ENCODE results near the gene POC1A. TPM values are rescaled to one million over a fixed set of nuclear protein-coding genes. Genes with fewer than 3 reads are reported as not detected.
"Not testable (repeated sequence)": the region's sequence is repeated elsewhere in the genome, so short reads cannot be mapped to it uniquely, and the experiment has no call there.

The POC1A gene
- total RNA-seq, 4 donors from 2014 or later: 0.84 to 3.1 (median 2.4) TPM

GRCh38 chr3:52171514-52172261 lies 17.5 kb upstream of the POC1A start:
- DNase-seq (ENCODE audit: low spot score in 2 of 2): no peak
- Histone ChIP-seq H3K36me3 (no peaks in the 10 kb centered on the region), H3K4me3 (no peak overlapping the region), H3K9me3 (no peaks in the 10 kb centered on the region), H3K27me3 (no peaks in the 10 kb centered on the region), H3K27ac (no peak overlapping the region), H3K4me1 (no peaks in the 10 kb centered on the region)
- TF ChIP-seq EP300 (IDR thresholded peaks at IDR 0.05): no peak
- no peak for TF ChIP-seq CTCF (IDR thresholded peaks at IDR 0.05)
- TF ChIP-seq POLR2A (IDR thresholded peaks at IDR 0.05): no peak
- 84 to 91% methylated on average over 3 of the region's 3 CpGs for WGBS, 2 donors

GRCh38 chr3:52170217-52170616 lies 16.0 kb upstream of the POC1A start:
- H3K27me3 ChIP-seq, H3K4me3 ChIP-seq: not testable (repeated sequence)
- 87 to 98% methylated on average over 3 of the region's 3 CpGs for WGBS, 2 donors

GRCh38 chr3:52167240-52167639 lies 13.0 kb upstream of the POC1A start:
- Histone ChIP-seq H3K27me3 (no peaks in the 10 kb centered on the region), H3K4me1 (no peaks in the 10 kb centered on the region), H3K36me3 (no peaks in the 10 kb centered on the region), H3K9me3 (no peaks in the 10 kb centered on the region), H3K27ac (no peak overlapping the region), H3K4me3 (no peak overlapping the region)
- WGBS, 2 donors: 34 to 43% methylated on average over 9 of the region's 9 CpGs
- no peak for TF ChIP-seq EP300 (IDR thresholded peaks at IDR 0.05)
- no peak for TF ChIP-seq POLR2A (IDR thresholded peaks at IDR 0.05)
- TF ChIP-seq CTCF (IDR thresholded peaks at IDR 0.05): no peak
- DNase-seq (ENCODE audit: low spot score in 2 of 2): no peak

More at GRCh38 chr3:52170217-52170616, 16.0 kb upstream of the POC1A start:
- not testable (repeated sequence) for DNase-seq (ENCODE audit: low spot score in 2 of 2); H3K4me1 ChIP-seq; H3K9me3 ChIP-seq; H3K36me3 ChIP-seq; H3K27ac ChIP-seq

GRCh38 chr3:52162250-52162872 lies 8.1 kb upstream of the POC1A start:
- Histone ChIP-seq H3K9me3 (no peaks in the 10 kb centered on the region), H3K36me3 (no peaks in the 10 kb centered on the region), H3K27me3 (no peaks in the 10 kb centered on the region), H3K4me3 (no peak overlapping the region), H3K27ac (no peak overlapping the region), H3K4me1 (no peaks in the 10 kb centered on the region)
- TF ChIP-seq EP300 (IDR thresholded peaks at IDR 0.05): no peak
- TF ChIP-seq CTCF (IDR thresholded peaks at IDR 0.05): no peak
- TF ChIP-seq POLR2A (IDR thresholded peaks at IDR 0.05): no peak
- WGBS, 2 donors: 78% methylated on average over 6 to 7 of the region's 7 CpGs
- no peak for DNase-seq (ENCODE audit: low spot score in 2 of 2)

GRCh38 chr3:52159503-52159902 lies 5.3 kb upstream of the POC1A start:
- H3K27me3 ChIP-seq: no peaks in the 10 kb centered on the region
- H3K9me3 ChIP-seq: no peaks in the 10 kb centered on the region
- no peak overlapping the region for H3K27ac ChIP-seq
- H3K4me1 ChIP-seq: peaks cover 0 to 5% (median 0%) of the 10 kb centered on the region in 4 donors
- no peak overlapping the region for H3K4me3 ChIP-seq
- TF ChIP-seq CTCF (IDR thresholded peaks at IDR 0.05) (no peak), EP300 (IDR thresholded peaks at IDR 0.05) (no peak)
- no peaks in the 10 kb centered on the region for H3K36me3 ChIP-seq
- no peak for DNase-seq (ENCODE audit: low spot score in 2 of 2)
- WGBS, 2 donors: 18 to 24% methylated on average over 1 of the region's 1 CpG
